Frontal cortex (tissue), 4 donors: ENCODE data around the gene S100A16. TPM values are rescaled to one million over a fixed set of nuclear protein-coding genes. Genes with fewer than 3 reads are reported as not detected.
"Not testable (repeated sequence)": the region's sequence is repeated elsewhere in the genome, so short reads cannot be mapped to it uniquely, and the experiment has no call there.

Source experiments
- DNase-seq, 2 donors: peaks; one replicate each; pipeline ENCODE4 v3.0.0; 2012; ENCODE audit warnings: low spot score in 2 of 2
- FAIRE-seq: peaks from 2 replicates; lab custom pipeline; 2012; peaks lifted over from hg19 to GRCh38; lab: Jason Lieb, UNC
- total RNA-seq: library from RNA; depleted of rRNA; stranded (reverse); fragments of >200 nt; gene quantifications from one replicate; pipeline ENCODE4 v1.2.3, GENCODE V29; 2014
- donor health status: control.
- donor health status: control.
- donor health status: control.

Gene S100A16
- total RNA-seq: 13.0 TPM

DNA sequence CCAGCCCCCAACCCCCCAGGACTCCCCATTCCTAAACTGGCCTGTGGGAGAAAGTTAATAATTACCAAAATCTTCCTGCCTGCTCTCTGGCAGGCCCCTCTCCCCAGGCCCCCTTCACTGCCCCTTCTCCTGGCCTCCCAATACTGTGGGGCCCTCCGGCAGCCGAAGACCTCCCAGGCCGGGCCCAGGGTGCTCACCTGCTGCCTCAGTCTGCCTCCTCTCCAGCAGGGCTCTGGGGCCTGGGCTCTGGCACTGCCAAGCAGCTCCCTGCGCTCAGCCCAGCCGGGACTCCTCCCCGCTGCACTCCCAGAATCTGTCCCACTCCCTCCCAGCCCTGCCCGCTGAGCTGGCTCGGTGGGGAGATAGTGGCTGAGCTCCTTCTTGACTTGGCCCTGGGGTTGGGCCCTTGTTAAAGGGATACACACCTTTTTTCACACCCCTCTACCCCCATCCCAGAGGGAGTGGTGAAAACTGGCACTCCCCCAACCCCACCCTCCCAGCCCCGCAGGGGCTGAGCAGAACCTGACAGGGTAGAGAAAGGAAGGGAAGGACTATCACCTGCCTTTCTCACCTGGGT, at the start of gene S100A16:
S100A16 (minus strand) TSS at position 383 of the 577 bp plus-strand sequence. CDS start 4,986 bp downstream, outside the sequence.
- DNase-seq (no peak), FAIRE-seq (no peak)

DNA sequence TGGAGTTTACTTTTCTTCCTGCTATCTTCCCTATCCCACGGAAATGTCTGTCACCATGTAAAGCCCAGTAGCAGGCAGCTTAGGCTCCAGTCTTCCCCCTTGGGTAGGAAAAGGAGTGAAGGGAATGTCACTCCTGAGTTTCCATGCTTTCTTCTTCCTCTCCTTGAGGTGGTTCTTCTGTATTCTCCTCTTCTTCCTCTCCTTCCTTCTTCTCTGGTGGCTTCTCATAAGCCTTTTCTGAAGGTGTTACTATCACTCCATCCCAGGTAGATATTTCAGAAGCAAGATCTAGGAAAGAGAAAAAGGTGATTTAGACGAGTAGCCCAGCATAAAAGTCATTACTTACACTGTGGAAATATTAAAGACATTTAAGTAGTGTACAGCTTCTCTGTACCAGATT, 49.3 kb upstream of the S100A16 start:
- FAIRE-seq (no peak), DNase-seq (no peak)

DNA sequence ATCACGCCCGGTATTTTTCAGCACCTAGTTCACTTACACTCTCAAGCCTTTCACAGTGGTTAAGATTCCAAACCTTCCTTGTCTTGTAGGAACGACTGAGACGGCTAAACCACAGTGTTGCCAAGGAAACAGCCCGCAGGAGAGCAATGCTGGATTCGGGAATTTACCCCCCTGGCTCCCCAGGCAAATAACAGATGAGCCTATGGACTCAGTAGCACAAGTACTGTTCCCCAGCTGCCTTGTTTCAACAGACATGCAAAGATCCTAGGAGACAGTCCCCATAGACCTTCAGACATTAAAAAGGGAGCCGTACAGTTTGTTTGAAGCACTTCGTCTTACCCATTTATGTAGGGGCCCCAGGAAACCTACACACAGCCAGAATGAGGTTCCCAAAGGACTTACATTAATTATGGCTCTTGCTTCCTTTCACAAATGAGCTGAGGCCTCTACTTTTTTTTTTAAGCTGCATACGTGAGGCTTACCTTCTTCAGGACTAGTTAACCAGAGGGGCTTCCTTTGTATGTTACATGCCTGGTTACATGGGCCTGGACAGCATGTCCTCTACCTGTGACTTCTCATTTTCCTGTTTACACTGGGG, 48.3 kb upstream of the S100A16 start:
- no peak for DNase-seq
- no peak for FAIRE-seq

- FAIRE-seq (no peak), DNase-seq (no peak)
These were observed 46.7 kb upstream of the S100A16 start for GRCh38 chr1:153659656-153660055.

GRCh38 chr1:153659175-153659534, 46.2 kb upstream of the S100A16 start:
- no peak for FAIRE-seq
- no peak for DNase-seq

DNA sequence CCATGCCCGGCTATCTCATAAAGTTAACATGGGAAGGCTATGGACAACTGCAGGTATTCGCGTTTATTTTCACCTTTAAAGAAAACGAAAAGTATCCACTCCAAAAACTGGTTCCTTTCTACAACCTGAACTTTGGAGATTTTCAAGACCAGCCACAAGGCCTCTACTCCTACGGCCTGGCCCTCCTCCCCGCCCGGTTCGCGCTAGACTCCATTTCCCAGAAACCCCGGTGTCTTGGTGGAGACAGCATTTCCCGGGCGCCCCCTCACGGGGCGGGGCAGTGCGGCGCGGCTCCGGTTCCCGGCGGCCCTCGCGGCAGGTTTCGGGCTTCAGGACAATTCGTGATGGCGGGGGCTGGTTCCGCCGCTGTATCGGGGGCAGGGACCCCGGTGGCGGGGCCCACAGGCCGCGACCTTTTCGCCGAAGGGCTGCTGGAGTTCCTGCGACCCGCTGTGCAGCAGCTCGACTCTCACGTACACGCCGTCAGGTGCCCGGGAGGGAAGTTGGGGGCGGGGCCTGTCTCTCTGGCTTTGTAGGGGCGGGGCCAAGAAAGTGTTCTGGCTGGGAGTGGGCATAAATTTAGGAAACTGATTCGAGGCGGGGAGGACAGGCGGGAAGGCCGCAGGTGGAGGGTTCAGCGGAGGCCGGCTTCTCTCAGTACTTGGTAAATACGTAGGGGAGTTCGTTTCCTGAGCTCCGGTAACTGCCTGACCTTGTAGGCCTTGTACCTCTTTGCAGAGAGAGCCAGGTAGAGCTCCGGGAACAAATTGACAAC, 45.6 kb upstream of the S100A16 start, which contains the start of gene SNAPIN:
SNAPIN (plus strand) TSS at position 304 of the 775 bp plus-strand sequence; CDS start at position 345, 41 bp downstream.
- FAIRE-seq: no peak
- DNase-seq: peak; percentile 79 to 88

- no peak for DNase-seq
- FAIRE-seq: no peak
These were observed 42.4 kb upstream of the S100A16 start for GRCh38 chr1:153655333-153655732.

- FAIRE-seq (no peak), DNase-seq (no peak)
These were observed 40.0 kb upstream of the S100A16 start for GRCh38 chr1:153652805-153653500.

- DNase-seq: no peak
- no peak for FAIRE-seq
These were observed 38.8 kb upstream of the S100A16 start for GRCh38 chr1:153651771-153652170.

- FAIRE-seq (no peak), DNase-seq (peak; percentile 46 to 55)
These were observed 36.9 kb upstream of the S100A16 start for GRCh38 chr1:153649863-153650235.

- no peak for DNase-seq
- FAIRE-seq: no peak
These were observed 36.4 kb upstream of the S100A16 start for GRCh38 chr1:153649137-153649862.

GRCh38 chr1:153648000-153648643, 35.2 kb upstream of the S100A16 start:
- DNase-seq (no peak), FAIRE-seq (no peak)

GRCh38 chr1:153647346-153647714, 34.4 kb upstream of the S100A16 start:
- DNase-seq (no peak), FAIRE-seq (no peak)

DNA sequence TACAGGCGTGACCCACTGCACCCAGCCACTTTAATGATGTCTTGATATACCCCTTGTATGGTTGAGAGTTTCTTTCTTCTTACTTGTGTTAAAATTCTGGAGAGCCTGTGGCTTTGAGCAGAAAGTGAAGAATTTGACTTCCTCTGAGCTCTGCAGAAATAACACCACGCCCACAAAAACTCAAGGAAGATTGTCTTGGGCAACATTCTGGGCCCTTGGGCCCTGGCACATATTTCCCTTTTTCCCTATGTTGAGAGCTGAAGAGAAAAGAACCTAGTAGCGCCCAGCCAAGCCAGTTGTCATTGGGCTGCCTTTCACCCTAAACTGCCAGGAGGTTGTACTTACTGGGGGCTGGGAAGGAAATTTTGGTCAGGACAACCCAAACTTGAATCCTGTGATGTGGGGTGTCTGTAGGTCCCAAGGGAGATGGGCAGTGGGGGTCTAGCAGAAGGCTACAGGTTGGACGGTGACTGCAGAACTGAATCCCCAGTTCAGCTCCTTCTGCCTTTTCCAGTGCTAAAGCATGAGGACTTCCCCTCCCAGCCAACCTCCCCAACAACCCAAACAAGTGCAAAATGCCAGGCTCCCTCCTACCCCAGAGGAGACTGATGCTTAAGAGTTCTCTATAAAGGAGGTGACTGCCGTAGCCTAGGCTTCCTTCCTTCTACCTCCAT, 33.9 kb upstream of the S100A16 start:
- DNase-seq (no peak), FAIRE-seq (no peak)

DNA sequence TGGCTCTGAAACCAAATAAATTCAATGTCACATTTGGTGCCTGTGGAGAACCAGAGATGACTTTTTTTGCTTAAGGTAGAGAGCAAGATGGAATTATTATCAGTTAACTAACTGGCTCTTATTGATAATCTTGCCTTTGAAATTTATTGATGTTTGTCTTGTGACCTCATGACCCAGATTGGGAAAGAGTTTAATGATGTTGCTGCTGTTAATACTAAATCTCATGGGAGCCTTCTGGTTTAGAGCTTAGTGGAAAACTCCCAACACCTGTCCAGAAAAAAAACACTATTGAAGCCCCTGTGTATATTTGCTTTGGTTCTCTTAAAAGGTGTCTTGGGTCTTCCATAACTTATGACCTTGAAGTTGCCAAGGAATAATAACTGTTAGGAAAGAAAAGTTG, 30.9 kb upstream of the S100A16 start:
- DNase-seq (no peak), FAIRE-seq (no peak)

- DNase-seq: no peak
- no peak for FAIRE-seq
These were observed 30.2 kb upstream of the S100A16 start for GRCh38 chr1:153643100-153643499.

DNA sequence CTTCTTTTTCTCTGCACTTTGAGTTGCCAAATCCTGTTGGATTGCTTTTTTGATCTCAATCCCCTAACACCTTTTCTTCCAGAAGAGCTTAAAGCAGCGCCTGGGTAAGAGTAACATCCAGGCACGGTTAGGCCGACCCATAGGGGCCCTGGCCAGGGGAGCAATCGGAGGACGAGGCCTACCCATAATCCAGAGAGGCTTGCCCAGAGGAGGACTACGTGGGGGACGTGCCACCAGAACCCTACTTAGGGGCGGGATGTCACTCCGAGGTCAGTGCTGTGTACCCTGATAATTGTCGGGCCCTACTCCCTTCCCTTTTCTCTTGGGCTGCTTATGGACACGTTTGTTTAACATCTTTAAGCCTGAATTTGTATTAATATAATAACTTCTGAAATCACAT, 29.2 kb upstream of the S100A16 start:
- FAIRE-seq (no peak), DNase-seq (no peak)

DNA sequence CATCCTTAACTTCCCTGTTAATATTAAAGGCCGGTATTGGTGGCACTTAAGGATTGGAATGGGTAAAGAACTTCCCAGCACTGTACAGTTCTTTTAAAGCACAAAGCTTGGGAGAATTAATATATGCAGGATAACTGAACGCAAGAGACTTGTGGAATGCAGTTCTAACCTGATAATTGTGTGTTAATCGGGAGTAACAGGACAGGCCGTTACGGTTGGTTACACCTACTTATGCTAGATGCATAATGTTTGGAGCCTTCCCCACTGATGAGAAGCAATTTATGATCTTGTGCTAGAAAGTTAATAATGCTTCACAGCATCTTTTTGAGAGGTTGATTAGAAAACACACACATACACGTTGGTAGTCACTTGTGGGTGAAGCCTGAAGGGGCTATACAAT, 27.9 kb upstream of the S100A16 start:
- DNase-seq (no peak), FAIRE-seq (no peak)

DNA sequence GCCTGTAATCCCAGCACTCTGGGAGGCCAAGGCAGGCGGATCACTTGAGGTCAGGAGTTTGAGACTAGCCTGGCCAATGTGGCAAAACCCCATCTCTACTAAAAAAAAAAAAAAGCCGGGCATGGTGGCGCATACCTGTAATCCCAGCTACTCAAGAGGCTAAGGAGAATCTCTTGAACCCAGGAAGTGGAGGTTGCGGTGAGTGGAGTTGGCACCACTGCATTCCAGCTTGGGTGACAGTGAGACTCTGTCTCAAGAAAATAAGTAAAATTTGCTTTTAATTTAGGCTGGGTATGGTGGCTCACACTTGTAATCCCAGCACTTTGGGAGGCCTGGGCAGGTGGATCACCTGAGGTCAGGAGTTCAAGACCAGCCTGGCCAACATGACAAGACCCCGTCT, 27.3 kb upstream of the S100A16 start:
- DNase-seq, FAIRE-seq: not testable (repeated sequence)
